Measurements from ENCODE around the gene EPHA6.

The EPHA6 gene

DNA sequence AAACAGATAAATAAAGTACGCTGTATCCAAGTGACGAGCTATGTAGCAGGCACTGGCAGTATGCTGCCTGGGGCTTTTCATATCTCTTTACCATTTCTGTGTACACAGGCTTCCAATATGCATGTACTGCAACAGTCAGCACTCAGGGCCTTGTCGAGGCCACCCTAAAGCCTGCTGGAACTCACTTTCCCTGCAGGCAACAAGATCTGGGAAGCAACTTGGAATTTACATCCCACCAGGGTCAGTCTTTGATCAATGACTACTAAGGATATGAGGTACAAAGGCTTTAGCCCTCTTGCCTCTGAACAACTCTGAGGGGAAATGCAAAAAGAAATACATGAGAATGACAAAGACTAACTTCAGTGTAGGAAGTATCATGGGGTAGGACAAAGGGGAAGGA is 848.4 kb downstream of the EPHA6 start:
- no peak for DNase-seq (ENCODE audit: extremely low read depth, low read depth)
- TF ChIP-seq, protein P1, sequence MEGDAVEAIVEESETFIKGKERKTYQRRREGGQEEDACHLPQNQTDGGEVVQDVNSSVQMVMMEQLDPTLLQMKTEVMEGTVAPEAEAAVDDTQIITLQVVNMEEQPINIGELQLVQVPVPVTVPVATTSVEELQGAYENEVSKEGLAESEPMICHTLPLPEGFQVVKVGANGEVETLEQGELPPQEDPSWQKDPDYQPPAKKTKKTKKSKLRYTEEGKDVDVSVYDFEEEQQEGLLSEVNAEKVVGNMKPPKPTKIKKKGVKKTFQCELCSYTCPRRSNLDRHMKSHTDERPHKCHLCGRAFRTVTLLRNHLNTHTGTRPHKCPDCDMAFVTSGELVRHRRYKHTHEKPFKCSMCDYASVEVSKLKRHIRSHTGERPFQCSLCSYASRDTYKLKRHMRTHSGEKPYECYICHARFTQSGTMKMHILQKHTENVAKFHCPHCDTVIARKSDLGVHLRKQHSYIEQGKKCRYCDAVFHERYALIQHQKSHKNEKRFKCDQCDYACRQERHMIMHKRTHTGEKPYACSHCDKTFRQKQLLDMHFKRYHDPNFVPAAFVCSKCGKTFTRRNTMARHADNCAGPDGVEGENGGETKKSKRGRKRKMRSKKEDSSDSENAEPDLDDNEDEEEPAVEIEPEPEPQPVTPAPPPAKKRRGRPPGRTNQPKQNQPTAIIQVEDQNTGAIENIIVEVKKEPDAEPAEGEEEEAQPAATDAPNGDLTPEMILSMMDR (IDR thresholded peaks at IDR 0.05; ENCODE audit: low read depth, low read length), result no peak

DNA sequence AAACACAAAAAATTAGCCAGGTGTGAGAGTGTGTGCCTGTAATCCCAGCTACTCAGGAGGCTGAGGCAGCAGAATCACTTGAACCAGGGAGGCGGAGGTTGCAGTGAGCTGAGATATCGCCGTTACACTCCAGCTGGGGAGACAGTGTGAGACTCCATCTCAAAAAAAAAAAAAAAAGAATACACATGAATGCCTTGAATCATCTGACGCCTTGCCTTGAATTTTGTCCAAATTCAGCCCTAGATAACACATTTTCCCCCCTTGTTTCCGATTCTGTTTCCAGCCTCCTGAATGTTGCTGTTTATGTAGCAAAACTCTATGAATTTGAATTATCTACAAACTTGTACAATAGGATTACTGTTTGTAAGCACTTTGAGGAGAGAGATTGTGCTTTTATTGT is 851.5 kb downstream of the EPHA6 start:
- no peak for DNase-seq (ENCODE audit: extremely low read depth, low read depth)
- TF ChIP-seq, protein P1 (IDR thresholded peaks at IDR 0.05; ENCODE audit: low read depth, low read length), result no peak

DNA sequence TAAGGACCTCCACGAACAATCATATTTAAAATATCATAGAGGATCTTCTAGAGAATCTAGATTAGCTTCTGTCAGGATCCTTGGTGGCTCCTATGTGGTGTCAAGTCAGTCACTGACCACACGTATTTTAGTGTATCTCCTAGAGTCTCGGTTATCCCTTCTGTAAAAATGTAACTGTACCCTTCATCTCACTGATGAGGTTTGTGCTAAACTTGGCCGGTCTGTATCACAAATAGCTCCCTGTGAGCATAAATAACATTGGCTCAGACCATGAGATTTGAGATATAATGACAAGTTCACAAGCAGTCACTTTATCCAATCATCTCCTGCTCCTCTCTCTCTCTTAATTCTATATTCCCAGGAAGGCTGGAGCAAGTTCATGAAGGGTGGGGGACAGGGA is 856.6 kb downstream of the EPHA6 start:
- TF ChIP-seq, protein P1 (IDR thresholded peaks at IDR 0.05; ENCODE audit: low read depth, low read length), result no peak
- DNase-seq (ENCODE audit: extremely low read depth, low read depth), result no peak

DNA sequence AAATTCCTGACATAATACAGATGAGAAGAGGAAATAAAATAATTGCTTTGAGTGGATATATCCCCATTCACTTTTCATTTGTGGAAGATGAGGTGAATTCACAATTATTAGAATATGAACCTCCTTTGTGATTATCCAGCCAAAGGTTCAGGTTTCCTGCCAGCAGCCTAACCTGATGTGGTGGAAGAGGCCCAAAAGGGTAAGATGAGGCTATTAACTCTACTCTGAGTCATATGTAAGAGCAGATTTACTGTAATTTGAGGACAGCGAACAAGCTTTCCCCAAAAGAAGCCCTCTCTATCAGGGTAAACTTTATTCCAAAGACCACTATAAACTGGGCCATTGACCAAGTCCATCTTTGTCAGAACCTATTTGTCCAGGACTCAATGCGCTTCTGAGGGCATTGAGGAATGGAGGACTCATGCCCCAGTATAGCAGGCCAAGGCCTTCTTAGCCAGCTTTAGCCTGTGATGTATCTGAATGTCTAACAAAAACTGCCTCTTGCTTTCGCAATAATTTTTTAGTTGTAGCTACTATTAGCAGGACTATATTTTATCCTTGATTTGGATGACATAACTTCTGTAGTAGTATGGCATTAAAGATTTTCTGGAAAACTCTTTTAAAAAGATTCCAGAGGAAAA is 859.1 kb downstream of the EPHA6 start:
- TF ChIP-seq, protein P1 (IDR thresholded peaks at IDR 0.05; ENCODE audit: low read depth, low read length), result no peak
- no peak for DNase-seq (ENCODE audit: extremely low read depth, low read depth)

DNA sequence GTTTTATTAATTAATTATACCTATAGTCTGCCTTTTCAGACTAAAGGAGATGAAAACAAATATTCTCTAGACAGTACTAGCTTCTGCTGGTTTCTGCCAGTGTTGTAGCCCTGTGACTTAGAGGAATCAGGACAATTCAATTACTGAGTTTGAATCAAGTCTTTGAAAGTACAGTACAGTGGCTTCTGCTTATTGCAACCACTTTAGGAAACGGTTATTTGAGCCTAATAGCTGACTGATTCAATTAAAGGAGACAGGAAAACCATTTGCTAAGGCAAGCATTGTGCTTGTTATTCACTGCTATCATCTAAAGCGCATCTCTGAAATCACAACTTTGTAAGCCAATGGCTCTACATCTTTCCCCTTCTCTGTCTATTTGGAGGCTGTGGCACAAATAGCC is 860.1 kb downstream of the EPHA6 start:
- TF ChIP-seq, protein P1 (IDR thresholded peaks at IDR 0.05; ENCODE audit: low read depth, low read length), result no peak
- no peak for DNase-seq (ENCODE audit: extremely low read depth, low read depth)

DNA sequence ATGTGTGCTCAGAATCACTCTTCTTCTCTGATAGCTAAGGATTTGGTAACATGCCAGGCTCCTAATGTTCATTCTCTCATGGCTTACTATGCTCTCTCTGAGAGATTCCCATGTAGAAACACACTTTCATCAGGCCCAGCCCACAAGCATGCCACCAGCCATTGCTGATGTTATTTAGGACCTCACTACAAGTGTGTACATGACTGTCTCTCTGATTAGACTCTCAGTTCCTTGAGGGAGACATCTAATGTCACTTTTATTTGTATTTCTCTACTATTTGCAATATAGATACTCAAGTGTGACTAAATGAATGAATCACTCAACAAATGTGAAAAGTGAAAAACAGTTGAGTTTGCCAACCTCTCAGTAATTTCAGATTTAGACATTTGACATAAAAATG is 865.8 kb downstream of the EPHA6 start:
- DNase-seq (ENCODE audit: extremely low read depth, low read depth), result no peak
- TF ChIP-seq, protein P1 (IDR thresholded peaks at IDR 0.05; ENCODE audit: low read depth, low read length), result no peak

DNA sequence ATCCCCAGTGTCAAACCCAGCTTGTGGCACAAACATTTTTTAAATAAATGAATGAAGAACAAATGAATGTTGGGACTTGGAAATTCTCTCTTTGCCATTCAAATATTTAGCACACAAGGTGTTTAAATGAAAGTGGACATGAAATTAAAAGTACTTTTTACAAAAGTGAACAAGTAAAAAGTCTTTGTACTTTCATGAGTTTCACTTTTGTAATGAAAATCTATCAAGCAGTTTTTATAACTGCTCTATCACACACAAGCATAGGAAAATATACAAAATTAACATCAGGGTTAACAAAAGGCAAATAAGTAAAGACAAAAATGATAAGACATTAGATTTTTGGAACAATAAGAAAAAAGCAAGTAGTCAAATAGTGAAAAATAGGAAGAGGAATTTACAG is 866.3 kb downstream of the EPHA6 start:
- TF ChIP-seq, protein P1 (IDR thresholded peaks at IDR 0.05; ENCODE audit: low read depth, low read length), result no peak
- DNase-seq (ENCODE audit: extremely low read depth, low read depth), result no peak
